Cardiac muscle cell (in vitro differentiated cells and primary cell): ENCODE measurements around the gene PARVB. TPM values are rescaled to one million over a fixed set of nuclear protein-coding genes. Genes with fewer than 3 reads are reported as not detected.

Experiments
- DNase-seq, 2 donors: peaks; one replicate each; pipeline versions ENCODE4 v3.0.0 to v3.0.0-alpha.2; 2010 to 2017; ENCODE audit warnings: low read depth in 1 of 2, low spot score in 1 of 2
- H3K27ac ChIP-seq: fragments of 200-600 bp; sonication (generic); 2 replicates; pipeline ENCODE4 v1.5.1; 2016
- H3K27me3 ChIP-seq: fragments of 200-600 bp; sonication (generic); 2 replicates; pipeline ENCODE4 v1.6.0; 2016; ENCODE audit warnings: control low read depth
- H3K36me3 ChIP-seq: fragments of 200-600 bp; sonication (generic); 2 replicates; pipeline ENCODE4 v1.5.1; 2016; ENCODE audit warnings: control low read depth
- H3K4me1 ChIP-seq: fragments of 200-600 bp; sonication (generic); 2 replicates; pipeline ENCODE4 v1.8.1; 2017; ENCODE audit warnings: low read depth, mild to moderate bottlenecking, mixed run types
- H3K4me3 ChIP-seq: fragments of 200-600 bp; sonication (generic); 2 replicates; pipeline ENCODE4 v1.5.1; 2016; ENCODE audit warnings: mild to moderate bottlenecking
- H3K9me3 ChIP-seq: fragments of 200-600 bp; sonication (generic); 2 replicates; pipeline ENCODE4 v1.5.1; 2017; ENCODE audit warnings: low read depth, mild to moderate bottlenecking, control low read depth
- CTCF ChIP-seq: IDR thresholded peaks from 2 replicates; pipeline ENCODE4 v1.5.1; 2012; ENCODE audit warnings: low read depth, mild to moderate bottlenecking, low read length
- polyA plus RNA-seq: library from polyadenylated mRNA; unstranded; fragments of >200 nt; fragmentation: Nextera tagmentation; extraction: Ambion mirVana; gene quantifications from 2 replicates; pipeline ENCODE4 v1.2.1, GENCODE V29; 2016
- total RNA-seq: library from RNA; depleted of rRNA; stranded (reverse); fragments of >200 nt; gene quantifications from 2 replicates; pipeline ENCODE4 v1.2.3, GENCODE V29; 2016

PARVB gene
- total and polyA plus RNA-seq, 2 experiments from 2014 or later: 30.6 to 46.0 TPM

GRCh38 chr22:44194569-44194968 lies 170.5 kb downstream of the PARVB start:
- H3K4me1 ChIP-seq: no peaks in the 10 kb centered on the region
- TF ChIP-seq CTCF: no peak
- H3K27ac ChIP-seq: no peak overlapping the region
- H3K36me3 ChIP-seq: no peaks in the 10 kb centered on the region
- H3K9me3 ChIP-seq: no peaks in the 10 kb centered on the region
- H3K4me3 ChIP-seq: no peak overlapping the region
- H3K27me3 ChIP-seq: no peaks in the 10 kb centered on the region
- DNase-seq: no peak

- DNase-seq: no peak
- TF ChIP-seq CTCF: no peak
Observed at GRCh38 chr22:44195189-44195871, 171.2 kb downstream of the PARVB start.

GRCh38 chr22:44196241-44196640 lies 172.1 kb downstream of the PARVB start:
- TF ChIP-seq CTCF: no peak
- no peaks in the 10 kb centered on the region for H3K36me3 ChIP-seq
- no peaks in the 10 kb centered on the region for H3K27me3 ChIP-seq
- no peak overlapping the region for H3K4me3 ChIP-seq
- no peak for DNase-seq
- no peaks in the 10 kb centered on the region for H3K4me1 ChIP-seq
- no peak overlapping the region for H3K27ac ChIP-seq
- no peaks in the 10 kb centered on the region for H3K9me3 ChIP-seq

More at GRCh38 chr22:44195189-44195871, 171.2 kb downstream of the PARVB start:
- H3K4me3 ChIP-seq: no peak overlapping the region
- H3K27me3 ChIP-seq: no peaks in the 10 kb centered on the region
- H3K9me3 ChIP-seq: no peaks in the 10 kb centered on the region
- H3K27ac ChIP-seq: no peak overlapping the region
- no peaks in the 10 kb centered on the region for H3K36me3 ChIP-seq
- no peaks in the 10 kb centered on the region for H3K4me1 ChIP-seq

- Histone ChIP-seq H3K4me3 (no peak overlapping the region), H3K27ac (no peak overlapping the region), H3K4me1 (no peaks in the 10 kb centered on the region), H3K36me3 (no peaks in the 10 kb centered on the region), H3K27me3 (no peaks in the 10 kb centered on the region), H3K9me3 (no peaks in the 10 kb centered on the region)
- TF ChIP-seq CTCF: no peak
- DNase-seq: no peak
Observed at GRCh38 chr22:44196731-44197131, 172.6 kb downstream of the PARVB start.

- Histone ChIP-seq H3K4me3 (no peak overlapping the region), H3K9me3 (no peaks in the 10 kb centered on the region), H3K27ac (no peak overlapping the region), H3K36me3 (no peaks in the 10 kb centered on the region), H3K4me1 (peaks cover under 1% of the 10 kb centered on the region), H3K27me3 (no peaks in the 10 kb centered on the region)
- DNase-seq: no peak
- TF ChIP-seq CTCF: no peak
Observed at GRCh38 chr22:44197271-44197670, 173.2 kb downstream of the PARVB start.

- Histone ChIP-seq H3K27me3 (no peaks in the 10 kb centered on the region), H3K4me3 (no peak overlapping the region)
- TF ChIP-seq CTCF: no peak
Observed at GRCh38 chr22:44199164-44199563, 175.1 kb downstream of the PARVB start.

More at GRCh38 chr22:44199164-44199563, 175.1 kb downstream of the PARVB start:
- Histone ChIP-seq H3K27ac (no peak overlapping the region), H3K4me1 (peaks cover 5% of the 10 kb centered on the region), H3K36me3 (no peaks in the 10 kb centered on the region), H3K9me3 (no peaks in the 10 kb centered on the region)
- DNase-seq: no peak
